Gastroesophageal sphincter (tissue), 4 donors: ENCODE measurements around the gene ETNPPL. TPM values are rescaled to one million over a fixed set of nuclear protein-coding genes. Genes with fewer than 3 reads are reported as not detected.
A peak's percentile ranks its signal among the peaks of the same experiment; 100 is the strongest.

ENCODE experiments used
- ATAC-seq: fragments of 150-250 bp; one replicate; pipeline ENCODE4 v1.9.1; 2016; ENCODE audit warnings: mild to moderate bottlenecking, moderate library complexity
- H3K27ac ChIP-seq, 4 donors: fragments of 200-600 bp; sonication (generic) in 3 of 4; 1 replicate in 3 of 4; 2 replicates in 1 of 4; pipeline ENCODE4 v1.5.1; 2016 to 2019
- H3K27me3 ChIP-seq: fragments of 200-600 bp; sonication (generic); one replicate; pipeline ENCODE4 v1.5.1; 2019
- H3K36me3 ChIP-seq, 2 donors: fragments of 200-600 bp; sonication (generic); one replicate each; pipeline ENCODE4 v1.5.1; 2019; ENCODE audit warnings: control low read depth in 1 of 2
- H3K4me1 ChIP-seq, 3 donors: fragments of 200-600 bp; sonication (generic); 1 replicate in 2 of 3; 2 replicates in 1 of 3; pipeline ENCODE4 v1.5.1; 2016 to 2019; ENCODE audit warnings: control low read depth in 2 of 3
- H3K4me3 ChIP-seq, 2 donors: fragments of 200-600 bp; sonication (generic); one replicate each; pipeline ENCODE4 v1.5.1; 2019; ENCODE audit warnings: mild to moderate bottlenecking in 1 of 2, moderate library complexity in 1 of 2
- H3K9me3 ChIP-seq, 3 donors: fragments of 200-600 bp; sonication (generic); one replicate each; pipeline ENCODE4 v1.5.1; 2017 to 2019; ENCODE audit warnings: control low read depth in 2 of 3
- CTCF ChIP-seq, 4 experiments: fragments of 200-600 bp in 2 of 4; fragments of 450-650 bp in 2 of 4; sonication (generic) in 1 of 4; IDR thresholded peaks; one replicate each; pipeline ENCODE4 v1.5.1; 2017 to 2019; ENCODE audit warnings: antibody characterized with exemption in 4 of 4, mild to moderate bottlenecking in 2 of 4, moderate library complexity in 2 of 4
- EP300 ChIP-seq: sonication (generic); formaldehyde crosslinking; IDR thresholded peaks from one replicate; pipeline ENCODE4 v1.6.1; 2017; ENCODE audit warnings: antibody characterized with exemption, mild to moderate bottlenecking
- POLR2A ChIP-seq, 2 donors: fragments of 450-650 bp; IDR thresholded peaks; one replicate each; pipeline ENCODE4 v1.6.1; 2017; ENCODE audit warnings: antibody characterized with exemption in 2 of 2, mild to moderate bottlenecking in 2 of 2, moderate library complexity in 1 of 2
- POLR2AphosphoS5 ChIP-seq: sonication (generic); formaldehyde crosslinking; IDR thresholded peaks from one replicate; pipeline ENCODE4 v1.6.1; 2017; ENCODE audit warnings: antibody characterized with exemption
- WGBS, 2 donors: methylation state at CpG; one replicate each; pipeline ENCODE4 v1.1.5; 2018; ENCODE audit warnings: low coverage in 1 of 2; 5-methylcytosine and 5-hydroxymethylcytosine counted together
- total RNA-seq, 4 donors: library from RNA; depleted of rRNA; stranded (reverse); fragments of >200 nt; gene quantifications; one replicate each; pipeline ENCODE4 v1.1.0, GENCODE V29; 2016

Gene ETNPPL
- total RNA-seq = not detected

- no peak within 1 kb of the TSS for H3K27ac ChIP-seq
- H3K9me3 ChIP-seq = no peaks in the 10 kb centered on the region
- peaks cover 37% of the 10 kb centered on the region for H3K27me3 ChIP-seq
- TF ChIP-seq CTCF (IDR thresholded peaks at IDR 0.05) (peak in 1 of 4 experiments; percentile 17), EP300 (no peak)
- peaks cover 0 to 17% (median 9%) of the 10 kb centered on the region in 3 donors for H3K4me1 ChIP-seq
- H3K4me3 ChIP-seq = peak within 1 kb of the TSS; percentile 26 to 56
- peak; percentile 51 for ATAC-seq
- WGBS, 2 donors = 0 to 1% methylated on average over 23 to 25 of the region's 61 CpGs
- H3K36me3 ChIP-seq = no peaks in the 10 kb centered on the region
Observed at GRCh38 chr4:108762559-108763225, at the start of gene ETNPPL. Gene ETNPPL, minus strand, starts transcription at chr4:108763053. Its CDS starts 155 bp downstream, at chr4:108762898.

GRCh38 chr4:108811486-108811885 lies 48.6 kb upstream of the ETNPPL start:
- TF ChIP-seq CTCF (IDR thresholded peaks at IDR 0.05) (no peak), POLR2A (IDR thresholded peaks at IDR 0.05) (no peak), POLR2AphosphoS5 (no peak), EP300 (no peak)

DNA sequence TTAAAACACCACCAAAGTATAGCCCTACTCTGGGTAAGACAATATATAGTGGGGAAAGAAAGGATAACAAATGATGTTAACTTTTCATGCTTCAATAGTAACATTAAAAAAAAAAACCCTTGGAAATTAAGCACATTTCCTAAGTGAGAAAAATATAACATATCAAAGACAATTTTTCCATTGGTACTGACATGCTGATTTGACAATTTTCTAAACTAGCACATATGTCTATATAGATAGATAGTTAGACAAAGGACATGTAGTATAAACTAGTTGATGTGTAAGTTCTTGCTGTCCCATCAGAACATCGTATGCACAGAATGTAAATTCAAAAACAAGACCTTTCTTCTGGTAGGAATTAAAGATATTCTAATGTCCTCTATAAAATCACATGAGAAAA lies 47.2 kb upstream of the ETNPPL start:
- TF ChIP-seq EP300 (no peak), POLR2AphosphoS5 (no peak), POLR2A (IDR thresholded peaks at IDR 0.05) (no peak), CTCF (IDR thresholded peaks at IDR 0.05) (no peak)
- no peaks in the 10 kb centered on the region for H3K4me1 ChIP-seq
- ATAC-seq = no peak
- no peaks in the 10 kb centered on the region for H3K27me3 ChIP-seq
- no peak overlapping the region for H3K4me3 ChIP-seq
- H3K36me3 ChIP-seq = no peaks in the 10 kb centered on the region
- 63 to 71% methylated on average over 1 of the region's 1 CpG for WGBS, 2 donors
- H3K9me3 ChIP-seq = no peaks in the 10 kb centered on the region
- no peak overlapping the region for H3K27ac ChIP-seq

More at GRCh38 chr4:108811486-108811885, 48.6 kb upstream of the ETNPPL start:
- 68 to 100% methylated on average over 1 of the region's 1 CpG for WGBS, 2 donors
- H3K36me3 ChIP-seq = no peaks in the 10 kb centered on the region
- no peaks in the 10 kb centered on the region for H3K27me3 ChIP-seq
- no peaks in the 10 kb centered on the region for H3K4me1 ChIP-seq
- no peak for ATAC-seq
- H3K4me3 ChIP-seq = no peak overlapping the region
- H3K27ac ChIP-seq = no peak overlapping the region
- no peaks in the 10 kb centered on the region for H3K9me3 ChIP-seq

DNA sequence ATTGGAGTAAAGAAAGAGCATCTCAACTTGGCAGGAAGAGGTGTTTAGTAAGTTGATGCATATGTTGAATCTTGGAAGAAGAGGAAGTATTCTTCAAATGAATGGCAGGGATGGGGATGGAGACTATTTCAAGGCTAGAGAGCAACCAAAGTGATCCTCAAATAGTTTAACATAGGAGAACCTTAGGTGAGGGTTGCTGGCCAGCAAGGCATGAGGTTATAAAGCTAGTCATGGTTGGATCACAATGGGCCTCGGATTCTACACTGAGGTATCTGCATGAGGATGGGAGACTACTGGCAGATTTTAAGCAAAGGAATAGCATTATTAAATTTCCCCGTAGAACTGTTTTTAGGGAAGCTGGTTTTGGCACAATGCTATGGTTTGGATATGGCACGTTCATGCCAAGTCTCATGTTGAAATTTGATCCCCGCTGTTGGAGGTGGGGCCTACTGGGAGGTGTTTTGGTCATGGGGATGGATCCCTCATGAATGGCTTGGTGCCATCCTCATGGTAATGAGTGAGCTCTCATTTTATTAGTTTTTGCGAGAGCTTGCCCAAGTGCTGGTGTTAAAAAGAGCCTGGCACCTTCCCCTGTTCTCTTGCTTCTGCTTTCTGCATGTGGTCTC lies 41.9 kb upstream of the ETNPPL start:
- TF ChIP-seq POLR2A (IDR thresholded peaks at IDR 0.05) (no peak), CTCF (IDR thresholded peaks at IDR 0.05) (no peak), EP300 (no peak), POLR2AphosphoS5 (no peak)
- Histone ChIP-seq H3K4me1 (no peaks in the 10 kb centered on the region), H3K27me3 (no peaks in the 10 kb centered on the region), H3K27ac (no peak overlapping the region), H3K9me3 (no peaks in the 10 kb centered on the region), H3K36me3 (no peaks in the 10 kb centered on the region), H3K4me3 (no peak overlapping the region)
- no peak for ATAC-seq
- 86 to 93% methylated on average over 3 to 4 of the region's 5 CpGs for WGBS, 2 donors

GRCh38 chr4:108799306-108799705 lies 36.5 kb upstream of the ETNPPL start:
- H3K36me3 ChIP-seq = no peaks in the 10 kb centered on the region
- H3K4me3 ChIP-seq = no peak overlapping the region
- TF ChIP-seq CTCF (IDR thresholded peaks at IDR 0.05) (no peak), POLR2A (IDR thresholded peaks at IDR 0.05) (no peak), POLR2AphosphoS5 (no peak), EP300 (no peak)
- peaks cover 0 to 12% (median 2%) of the 10 kb centered on the region in 3 donors for H3K4me1 ChIP-seq
- no peak overlapping the region for H3K27ac ChIP-seq
- ATAC-seq = peak; percentile 57
- H3K9me3 ChIP-seq = no peaks in the 10 kb centered on the region
- H3K27me3 ChIP-seq = no peaks in the 10 kb centered on the region
- 68 to 84% methylated on average over 4 to 5 of the region's 5 CpGs for WGBS, 2 donors
